Stimulated activated CD4-positive, alpha-beta T cell treated with anti-CD3 and anti-CD28 coated beads, Interleukin-15, amount 100 ng/mL, for 48 hours (primary cell): ENCODE results near the gene CRTC1.
"Not testable (repeated sequence)": the region's sequence is repeated elsewhere in the genome, so short reads cannot be mapped to it uniquely, and the experiment has no call there.

Experiments
- DNase-seq, 2 donors: peaks; one replicate each; pipeline ENCODE4 v3.0.0-alpha.2; 2020; ENCODE audit warnings: low read depth in 2 of 2

The CRTC1 gene

DNA sequence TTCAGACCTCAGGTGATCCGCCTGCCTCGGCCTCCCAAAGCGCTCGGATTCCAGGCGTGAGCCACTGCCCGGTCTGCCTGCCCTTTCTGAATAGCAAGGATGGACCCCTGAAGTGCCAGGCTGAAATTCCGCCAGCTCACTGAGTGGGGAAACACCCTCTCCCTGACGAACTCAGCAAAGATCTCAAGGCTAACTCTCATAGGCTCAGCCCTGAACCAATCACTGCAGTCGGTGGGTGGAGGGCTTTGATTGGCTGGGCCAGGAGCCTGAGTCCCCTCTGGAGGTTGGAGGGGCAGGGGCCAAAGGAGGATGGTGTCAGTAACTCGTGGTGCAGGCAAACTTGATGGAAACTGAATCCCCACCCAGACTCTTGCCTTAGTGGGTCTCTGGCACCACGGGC, 118.9 kb downstream of the CRTC1 start:
- DNase-seq = no peak

GRCh38 chr19:18803550-18804138, 120.2 kb downstream of the CRTC1 start:
- no peak for DNase-seq

- no peak for DNase-seq
These were observed 120.7 kb downstream of the CRTC1 start for GRCh38 chr19:18804139-18804601.

DNA sequence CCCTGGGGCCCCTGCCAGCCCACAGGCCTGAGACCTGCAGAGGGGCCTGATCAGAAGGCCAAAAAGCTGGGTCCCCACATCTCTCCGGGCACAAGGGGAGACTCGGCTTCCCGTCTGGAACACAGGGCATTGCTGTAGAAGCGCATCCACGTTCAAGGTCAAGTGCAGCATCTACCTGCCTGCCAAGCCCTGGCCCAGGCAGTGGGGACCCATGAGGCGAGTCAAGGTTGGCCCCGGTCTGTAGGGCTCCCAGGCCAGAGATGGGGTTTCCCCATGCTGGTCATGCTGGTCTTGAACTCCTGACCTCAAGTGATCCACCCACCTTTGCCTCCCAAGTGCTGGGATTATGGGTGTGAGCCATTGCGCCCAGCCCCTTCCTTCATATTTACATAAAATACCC, 121.2 kb downstream of the CRTC1 start:
- no peak for DNase-seq

- no peak for DNase-seq
These were observed 124.4 kb downstream of the CRTC1 start for GRCh38 chr19:18807861-18808331.

DNA sequence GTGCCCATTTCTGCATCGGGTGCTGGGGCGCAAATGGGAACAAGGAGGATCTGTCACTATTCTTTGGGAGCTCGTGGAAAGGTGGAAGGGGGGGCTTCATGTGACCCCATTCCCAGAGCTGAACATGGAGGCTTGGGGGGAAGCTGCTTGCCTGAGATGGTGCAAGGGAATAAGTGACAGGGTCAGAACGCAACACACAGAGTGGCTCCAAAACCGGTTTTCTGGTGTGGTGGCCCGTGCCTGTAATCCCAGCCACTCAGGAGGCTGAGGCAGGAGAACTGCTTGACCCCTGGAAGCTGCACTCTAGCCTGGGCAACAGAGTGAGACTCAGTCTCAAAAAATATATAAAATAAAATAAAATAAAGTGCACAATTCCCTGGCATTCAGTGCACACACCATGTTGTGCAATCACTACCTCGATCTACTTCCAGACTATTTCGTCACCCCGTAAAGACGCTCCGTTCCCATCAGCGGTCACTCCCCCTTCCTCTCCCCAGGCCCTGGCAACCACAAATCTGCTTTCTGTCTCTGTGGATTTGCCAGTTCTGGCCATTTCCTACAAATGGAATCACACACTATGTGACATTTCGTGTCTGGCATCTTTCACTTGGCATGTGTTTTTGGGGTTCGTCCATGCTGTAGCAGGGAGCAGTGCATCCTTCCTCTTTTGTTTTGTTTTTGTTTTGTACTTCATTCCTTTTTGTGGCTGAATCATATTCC, 125.8 kb downstream of the CRTC1 start:
- no peak for DNase-seq

- not testable (repeated sequence) for DNase-seq
These were observed 128.2 kb downstream of the CRTC1 start for GRCh38 chr19:18811638-18812037.

- no peak for DNase-seq
These were observed 130.6 kb downstream of the CRTC1 start for GRCh38 chr19:18814063-18814462.

GRCh38 chr19:18815673-18816072, 132.2 kb downstream of the CRTC1 start:
- DNase-seq = no peak

- not testable (repeated sequence) for DNase-seq
These were observed 133.2 kb downstream of the CRTC1 start for GRCh38 chr19:18816645-18817044.

GRCh38 chr19:18817574-18817973, 134.1 kb downstream of the CRTC1 start:
- DNase-seq = no peak

GRCh38 chr19:18828786-18829185, 145.3 kb downstream of the CRTC1 start:
- no peak for DNase-seq

- DNase-seq = no peak
These were observed 147.0 kb downstream of the CRTC1 start for GRCh38 chr19:18830488-18830887.

- peak; percentile 91 for DNase-seq
These were observed 148.2 kb downstream of the CRTC1 start, which contains the start of gene UPF1 for GRCh38 chr19:18831524-18832305. Gene UPF1 (plus strand): TSS chr19:18831959. CDS start chr19:18832210, 251 bp downstream.
